Upper lobe of left lung (tissue), 4 donors: ENCODE results near the gene SNAI1.

Experiments used
- EP300 ChIP-seq, 4 donors: sonication (generic); formaldehyde crosslinking; IDR thresholded peaks; one replicate each; pipeline ENCODE4 v1.5.1; 2017; ENCODE audit warnings: antibody characterized with exemption in 4 of 4, control low read depth in 2 of 4
- POLR2A ChIP-seq, 4 donors: fragments of 450-650 bp; IDR thresholded peaks; one replicate each; pipeline ENCODE4 v1.5.1; 2016 to 2017; ENCODE audit warnings: antibody characterized with exemption in 4 of 4, mild to moderate bottlenecking in 2 of 4
- POLR2AphosphoS5 ChIP-seq, 2 donors: sonication (generic); formaldehyde crosslinking; IDR thresholded peaks; one replicate each; pipeline ENCODE4 v1.5.1; 2017; ENCODE audit warnings: antibody characterized with exemption in 2 of 2
- TF ChIP-seq, protein P1 (sequence below), 6 experiments: fragments of 450-650 bp in 4 of 6; fragments of 200-600 bp in 2 of 6; sonication (generic) in 2 of 6; IDR thresholded peaks; one replicate each; pipeline ENCODE4 v1.5.1; 2016 to 2019; ENCODE audit warnings: antibody characterized with exemption in 6 of 6

DNA sequence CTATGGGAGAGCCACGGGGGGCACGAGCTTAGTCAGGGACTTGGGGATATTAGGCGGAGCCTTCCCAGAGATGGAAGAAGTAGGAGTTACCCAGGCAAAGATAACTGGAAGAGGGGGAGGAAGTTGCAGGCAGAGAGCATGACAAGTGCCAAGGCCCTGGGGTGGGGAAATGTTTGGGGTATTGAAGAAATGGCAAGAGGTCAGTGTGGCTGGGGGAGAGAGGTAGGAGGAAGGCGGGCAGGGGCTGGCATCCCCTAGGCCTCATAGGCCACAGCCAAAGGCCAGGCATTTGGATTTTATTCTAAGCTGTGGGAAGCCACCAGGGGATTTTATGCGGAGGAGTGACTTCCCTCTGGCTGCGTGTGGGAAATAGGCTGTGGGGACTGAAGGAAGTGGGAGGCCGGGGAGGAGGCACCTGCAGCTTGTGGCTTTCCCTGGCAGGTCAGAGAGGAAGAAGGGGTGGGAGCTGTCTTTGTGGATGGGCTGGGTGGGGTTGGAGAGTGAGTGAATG lies 22.7 kb downstream of the SNAI1 start:
- TF ChIP-seq, protein P1, sequence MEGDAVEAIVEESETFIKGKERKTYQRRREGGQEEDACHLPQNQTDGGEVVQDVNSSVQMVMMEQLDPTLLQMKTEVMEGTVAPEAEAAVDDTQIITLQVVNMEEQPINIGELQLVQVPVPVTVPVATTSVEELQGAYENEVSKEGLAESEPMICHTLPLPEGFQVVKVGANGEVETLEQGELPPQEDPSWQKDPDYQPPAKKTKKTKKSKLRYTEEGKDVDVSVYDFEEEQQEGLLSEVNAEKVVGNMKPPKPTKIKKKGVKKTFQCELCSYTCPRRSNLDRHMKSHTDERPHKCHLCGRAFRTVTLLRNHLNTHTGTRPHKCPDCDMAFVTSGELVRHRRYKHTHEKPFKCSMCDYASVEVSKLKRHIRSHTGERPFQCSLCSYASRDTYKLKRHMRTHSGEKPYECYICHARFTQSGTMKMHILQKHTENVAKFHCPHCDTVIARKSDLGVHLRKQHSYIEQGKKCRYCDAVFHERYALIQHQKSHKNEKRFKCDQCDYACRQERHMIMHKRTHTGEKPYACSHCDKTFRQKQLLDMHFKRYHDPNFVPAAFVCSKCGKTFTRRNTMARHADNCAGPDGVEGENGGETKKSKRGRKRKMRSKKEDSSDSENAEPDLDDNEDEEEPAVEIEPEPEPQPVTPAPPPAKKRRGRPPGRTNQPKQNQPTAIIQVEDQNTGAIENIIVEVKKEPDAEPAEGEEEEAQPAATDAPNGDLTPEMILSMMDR (IDR thresholded peaks at IDR 0.05) = no peak
- no peak for TF ChIP-seq POLR2A (IDR thresholded peaks at IDR 0.05)
- no peak for TF ChIP-seq POLR2AphosphoS5 (IDR thresholded peaks at IDR 0.05)
- no peak for TF ChIP-seq EP300 (IDR thresholded peaks at IDR 0.05)
